SK-N-SH treated with all-trans-retinoic acid at 6 μM for 48 hours (cell line): ENCODE measurements around the gene HECA.

Experiments used
- ATAC-seq: fragments of 200-7000 bp; cut with Tn5 transposase; 3 replicates; pipeline ENCODE4 v1.9.1; 2020; ENCODE audit warnings: mild to moderate bottlenecking, moderate library complexity
- ARNTL ChIP-seq: fragments of 450-650 bp; formaldehyde crosslinking; IDR thresholded peaks from 2 replicates; pipeline ENCODE4 v1.5.0; 2020; ENCODE audit warnings: low read depth, mild to moderate bottlenecking, moderate library complexity, borderline replicate concordance
- BACH2 ChIP-seq: fragments of 250-450 bp; sonication (Bioruptor Pico); IDR thresholded peaks from 2 replicates; pipeline ENCODE4 v1.9.0; 2021; ENCODE audit warnings: mild to moderate bottlenecking, borderline replicate concordance
- CREB5 ChIP-seq: fragments of 250-450 bp; sonication (Bioruptor Pico); IDR thresholded peaks from 2 replicates; pipeline ENCODE4 v1.5.1; 2020; ENCODE audit warnings: low read depth, mild to moderate bottlenecking, moderate library complexity
- CSDC2 ChIP-seq: fragments of 250-450 bp; sonication (Bioruptor Pico); IDR thresholded peaks from 2 replicates; pipeline ENCODE4 v1.5.0; 2020; ENCODE audit warnings: mild to moderate bottlenecking, moderate library complexity
- CSRNP3 ChIP-seq: fragments of 250-450 bp; sonication (Bioruptor Pico); IDR thresholded peaks from 2 replicates; pipeline ENCODE4 v1.5.1; 2021; ENCODE audit warnings: mild to moderate bottlenecking, moderate library complexity
- ESRRG ChIP-seq: fragments of 250-450 bp; sonication (Bioruptor Pico); IDR thresholded peaks from 2 replicates; pipeline ENCODE4 v1.6.1; 2021; ENCODE audit warnings: mild to moderate bottlenecking
- GLIS3 ChIP-seq: fragments of 250-450 bp; sonication (Bioruptor Pico); IDR thresholded peaks from 2 replicates; pipeline ENCODE4 v1.5.0; 2020; ENCODE audit warnings: mild to moderate bottlenecking, moderate library complexity
- ISL1 ChIP-seq: fragments of 250-450 bp; sonication (Bioruptor Pico); IDR thresholded peaks from 2 replicates; pipeline ENCODE4 v2.1.2; 2022; ENCODE audit warnings: mild to moderate bottlenecking, moderate library complexity
- OSR1 ChIP-seq: fragments of 250-450 bp; sonication (Bioruptor Pico); IDR thresholded peaks from 2 replicates; pipeline ENCODE4 v1.8.0; 2022; ENCODE audit warnings: moderate library complexity, mild to moderate bottlenecking, inconsistent platforms
- PATZ1 ChIP-seq: fragments of 250-450 bp; sonication (Bioruptor Pico); IDR thresholded peaks from 2 replicates; pipeline ENCODE4 v1.8.0; 2020; ENCODE audit warnings: mild to moderate bottlenecking, moderate library complexity, borderline replicate concordance
- PPARA ChIP-seq: fragments of 250-450 bp; sonication (Bioruptor Pico); IDR thresholded peaks from 2 replicates; pipeline ENCODE4 v1.5.0; 2020; ENCODE audit warnings: mild to moderate bottlenecking, borderline replicate concordance
- RARB ChIP-seq: fragments of 250-450 bp; sonication (Bioruptor Pico); IDR thresholded peaks from 2 replicates; pipeline ENCODE4 v1.8.0; 2021; ENCODE audit warnings: mild to moderate bottlenecking, moderate library complexity
- TOX ChIP-seq: fragments of 250-450 bp; sonication (Bioruptor Pico); IDR thresholded peaks from 2 replicates; pipeline ENCODE4 v1.8.0; 2021; ENCODE audit warnings: mild to moderate bottlenecking, moderate library complexity, borderline replicate concordance
- ZC3H10 ChIP-seq: fragments of 250-450 bp; sonication (Bioruptor Pico); IDR thresholded peaks from 2 replicates; pipeline ENCODE4 v1.5.1; 2021; ENCODE audit warnings: mild to moderate bottlenecking, moderate library complexity
- ZFP3 ChIP-seq: fragments of 250-450 bp; sonication (Bioruptor Pico); IDR thresholded peaks from 2 replicates; pipeline ENCODE4 v1.5.0; 2020; ENCODE audit warnings: mild to moderate bottlenecking, moderate library complexity
- ZFP30 ChIP-seq: fragments of 450-650 bp; formaldehyde crosslinking; IDR thresholded peaks from 2 replicates; pipeline ENCODE4 v1.5.0; 2022; ENCODE audit warnings: mild to moderate bottlenecking, moderate library complexity
- ZNF565 ChIP-seq: fragments of 450-650 bp; formaldehyde crosslinking; conservative IDR thresholded peaks from 2 replicates; pipeline ENCODE4 v1.5.0; 2020; ENCODE audit warnings: low read depth, mild to moderate bottlenecking, moderate library complexity
- ZNF70 ChIP-seq: fragments of 450-650 bp; formaldehyde crosslinking; IDR thresholded peaks from 2 replicates; pipeline ENCODE4 v1.5.0; 2020; ENCODE audit warnings: mild to moderate bottlenecking, moderate library complexity
- ZNF8 ChIP-seq: fragments of 450-650 bp; formaldehyde crosslinking; IDR thresholded peaks from 2 replicates; pipeline ENCODE4 v1.5.0; 2020; ENCODE audit warnings: mild to moderate bottlenecking, moderate library complexity
- TF ChIP-seq, protein P1 (sequence below): fragments of 250-450 bp; sonication (Bioruptor Pico); IDR thresholded peaks from 2 replicates; pipeline ENCODE4 v1.8.0; 2021; ENCODE audit warnings: low read depth, mild to moderate bottlenecking, moderate library complexity, borderline replicate concordance

Gene HECA

GRCh38 chr6:139153855-139154254 lies 19.0 kb downstream of the HECA start:
- TF ChIP-seq, protein P1, sequence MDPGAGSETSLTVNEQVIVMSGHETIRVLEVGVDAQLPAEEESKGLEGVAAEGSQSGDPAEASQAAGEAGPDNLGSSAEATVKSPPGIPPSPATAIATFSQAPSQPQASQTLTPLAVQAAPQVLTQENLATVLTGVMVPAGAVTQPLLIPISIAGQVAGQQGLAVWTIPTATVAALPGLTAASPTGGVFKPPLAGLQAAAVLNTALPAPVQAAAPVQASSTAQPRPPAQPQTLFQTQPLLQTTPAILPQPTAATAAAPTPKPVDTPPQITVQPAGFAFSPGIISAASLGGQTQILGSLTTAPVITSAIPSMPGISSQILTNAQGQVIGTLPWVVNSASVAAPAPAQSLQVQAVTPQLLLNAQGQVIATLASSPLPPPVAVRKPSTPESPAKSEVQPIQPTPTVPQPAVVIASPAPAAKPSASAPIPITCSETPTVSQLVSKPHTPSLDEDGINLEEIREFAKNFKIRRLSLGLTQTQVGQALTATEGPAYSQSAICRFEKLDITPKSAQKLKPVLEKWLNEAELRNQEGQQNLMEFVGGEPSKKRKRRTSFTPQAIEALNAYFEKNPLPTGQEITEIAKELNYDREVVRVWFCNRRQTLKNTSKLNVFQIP, result no peak
- TF ChIP-seq ZFP30 (CRISPR knock-in tag), result no peak
- TF ChIP-seq ZNF8, result no peak
- TF ChIP-seq CSRNP3, result no peak
- no peak for TF ChIP-seq ARNTL
- no peak for TF ChIP-seq ZNF70 (CRISPR knock-in tag)
- no peak for TF ChIP-seq ZFP3
- no peak for TF ChIP-seq TOX (CRISPR knock-in tag)
- TF ChIP-seq ZC3H10 (CRISPR knock-in tag), result no peak
- TF ChIP-seq GLIS3, result no peak
- no peak for TF ChIP-seq ESRRG (CRISPR knock-in tag)
- TF ChIP-seq PATZ1 (CRISPR knock-in tag), result no peak
- TF ChIP-seq BACH2, result no peak
- TF ChIP-seq CREB5 (CRISPR knock-in tag), result no peak
- no peak for TF ChIP-seq RARB (CRISPR knock-in tag)
- no peak for TF ChIP-seq PPARA (CRISPR knock-in tag)
- no peak for ATAC-seq

DNA sequence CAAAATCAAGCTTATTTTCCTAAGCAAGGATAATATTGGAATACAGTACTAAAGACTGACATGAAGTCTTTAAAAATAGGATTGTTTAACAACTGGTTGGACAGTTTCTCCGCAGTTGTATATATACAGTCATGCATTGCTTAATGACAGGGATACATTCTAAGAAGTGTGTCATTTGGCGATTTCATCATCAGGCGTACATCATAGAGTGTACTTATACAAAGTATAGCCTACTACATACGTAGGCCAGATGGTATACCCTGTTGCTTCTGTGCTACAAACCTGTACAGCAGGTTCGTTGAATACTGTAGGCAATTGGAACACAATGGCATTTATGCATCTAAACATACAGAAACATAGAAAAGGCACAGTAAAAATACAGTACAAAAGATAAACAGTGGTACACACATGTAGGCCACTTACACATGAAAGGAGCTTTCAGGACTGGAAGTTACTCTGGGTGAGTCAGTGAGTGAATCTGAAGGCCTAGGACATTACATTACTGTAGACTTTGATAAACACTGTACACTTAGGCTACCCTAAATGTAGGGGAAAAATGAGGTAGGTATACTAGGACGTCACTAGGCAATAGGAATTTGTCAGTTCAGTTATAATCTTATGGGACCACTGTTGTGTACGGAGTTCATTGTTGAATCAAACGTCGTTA lies 20.1 kb downstream of the HECA start:
- ATAC-seq, result no peak
- no peak for TF ChIP-seq ZNF70 (CRISPR knock-in tag)
- no peak for TF ChIP-seq CREB5 (CRISPR knock-in tag)
- TF ChIP-seq, protein P1, result no peak
- no peak for TF ChIP-seq PATZ1 (CRISPR knock-in tag)
- TF ChIP-seq ZNF565, result no peak
- no peak for TF ChIP-seq CSDC2 (CRISPR knock-in tag)
- no peak for TF ChIP-seq ZNF8
- no peak for TF ChIP-seq ZFP30 (CRISPR knock-in tag)
- no peak for TF ChIP-seq RARB (CRISPR knock-in tag)
- no peak for TF ChIP-seq ZC3H10 (CRISPR knock-in tag)

DNA sequence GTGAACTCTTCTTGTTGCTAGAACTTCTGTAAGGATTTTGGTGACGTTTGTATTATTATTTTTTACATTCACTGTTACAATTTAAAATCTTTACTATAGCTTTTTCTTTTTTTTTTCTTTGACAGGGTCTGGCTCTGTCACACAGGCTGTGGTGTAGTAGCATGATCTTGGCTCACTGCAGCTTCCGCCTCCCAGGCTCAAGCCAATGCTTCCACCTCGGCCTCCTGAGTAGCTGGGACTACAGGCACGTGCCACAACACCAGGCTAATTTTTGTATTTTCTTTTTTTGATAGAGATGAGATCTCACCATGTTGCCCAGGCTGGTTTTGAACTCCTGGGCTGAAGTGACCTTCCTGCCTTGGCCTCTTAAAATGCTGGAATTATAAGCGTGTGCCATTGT lies 21.2 kb downstream of the HECA start:
- no peak for TF ChIP-seq ZFP30 (CRISPR knock-in tag)
- TF ChIP-seq ISL1 (CRISPR knock-in tag), result no peak
- TF ChIP-seq CSDC2 (CRISPR knock-in tag), result no peak
- TF ChIP-seq OSR1 (CRISPR knock-in tag), result no peak
- TF ChIP-seq ESRRG (CRISPR knock-in tag), result no peak
- TF ChIP-seq ZNF565, result no peak
- TF ChIP-seq ZFP3, result no peak
- TF ChIP-seq BACH2, result no peak
- no peak for ATAC-seq
